GM12873 (cell line): ENCODE data around the gene GCN1.
A peak's percentile ranks its signal among the peaks of the same experiment; 100 is the strongest.

Source experiments
- TF ChIP-seq, protein P1 (sequence below): IDR thresholded peaks from 2 replicates; pipeline ENCODE4 v1.5.1; 2012; ENCODE audit warnings: low read depth, mild to moderate bottlenecking, moderate library complexity, low read length, control low read depth; ENCODE audit not compliant: insufficient read depth; ENCODE audit errors: missing control alignments

The GCN1 gene

DNA sequence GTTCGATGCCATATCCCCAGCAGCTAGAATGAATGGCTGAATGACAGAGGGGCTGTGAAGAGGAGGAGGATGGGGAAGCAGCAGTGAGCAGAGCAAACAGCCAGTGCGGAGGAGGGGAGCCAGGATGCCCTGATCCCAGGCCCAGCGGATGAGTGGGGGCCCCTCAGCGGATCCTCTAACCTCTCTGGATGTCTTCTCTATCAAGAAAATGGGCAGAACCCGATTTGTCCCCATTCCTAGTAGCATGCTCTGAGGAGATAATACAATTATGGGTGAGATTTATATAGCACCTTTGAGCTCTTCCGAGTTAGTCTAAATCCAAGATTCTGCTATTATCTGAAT is 36.4 kb upstream of the GCN1 start:
- TF ChIP-seq, protein P1, sequence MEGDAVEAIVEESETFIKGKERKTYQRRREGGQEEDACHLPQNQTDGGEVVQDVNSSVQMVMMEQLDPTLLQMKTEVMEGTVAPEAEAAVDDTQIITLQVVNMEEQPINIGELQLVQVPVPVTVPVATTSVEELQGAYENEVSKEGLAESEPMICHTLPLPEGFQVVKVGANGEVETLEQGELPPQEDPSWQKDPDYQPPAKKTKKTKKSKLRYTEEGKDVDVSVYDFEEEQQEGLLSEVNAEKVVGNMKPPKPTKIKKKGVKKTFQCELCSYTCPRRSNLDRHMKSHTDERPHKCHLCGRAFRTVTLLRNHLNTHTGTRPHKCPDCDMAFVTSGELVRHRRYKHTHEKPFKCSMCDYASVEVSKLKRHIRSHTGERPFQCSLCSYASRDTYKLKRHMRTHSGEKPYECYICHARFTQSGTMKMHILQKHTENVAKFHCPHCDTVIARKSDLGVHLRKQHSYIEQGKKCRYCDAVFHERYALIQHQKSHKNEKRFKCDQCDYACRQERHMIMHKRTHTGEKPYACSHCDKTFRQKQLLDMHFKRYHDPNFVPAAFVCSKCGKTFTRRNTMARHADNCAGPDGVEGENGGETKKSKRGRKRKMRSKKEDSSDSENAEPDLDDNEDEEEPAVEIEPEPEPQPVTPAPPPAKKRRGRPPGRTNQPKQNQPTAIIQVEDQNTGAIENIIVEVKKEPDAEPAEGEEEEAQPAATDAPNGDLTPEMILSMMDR: no peak

GRCh38 chr12:120230326-120230973 is 35.9 kb upstream of the GCN1 start:
- TF ChIP-seq, protein P1: no peak

- TF ChIP-seq, protein P1: no peak
Measured at GRCh38 chr12:120229487-120230325, 35.2 kb upstream of the GCN1 start.

DNA sequence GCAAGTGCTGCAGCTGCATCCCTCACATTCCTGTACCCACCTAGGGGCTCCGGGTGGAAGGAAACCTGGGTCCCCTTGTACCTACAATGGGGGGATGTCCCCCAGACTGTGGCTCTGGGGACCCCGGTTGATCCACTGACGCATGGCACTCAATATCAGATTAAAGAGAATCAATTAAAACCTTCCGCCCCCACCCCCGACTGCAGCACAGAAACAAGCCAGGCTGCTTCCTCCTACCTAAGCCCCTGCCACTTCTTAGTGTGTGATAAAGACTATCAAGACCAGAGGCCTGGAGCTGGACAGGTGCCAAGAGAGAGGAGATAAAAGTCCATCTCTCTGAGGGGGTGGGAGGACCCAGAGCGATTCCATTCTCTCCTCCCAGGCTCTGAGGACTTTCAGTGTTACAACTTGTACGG is 34.6 kb upstream of the GCN1 start:
- TF ChIP-seq, protein P1: no peak

DNA sequence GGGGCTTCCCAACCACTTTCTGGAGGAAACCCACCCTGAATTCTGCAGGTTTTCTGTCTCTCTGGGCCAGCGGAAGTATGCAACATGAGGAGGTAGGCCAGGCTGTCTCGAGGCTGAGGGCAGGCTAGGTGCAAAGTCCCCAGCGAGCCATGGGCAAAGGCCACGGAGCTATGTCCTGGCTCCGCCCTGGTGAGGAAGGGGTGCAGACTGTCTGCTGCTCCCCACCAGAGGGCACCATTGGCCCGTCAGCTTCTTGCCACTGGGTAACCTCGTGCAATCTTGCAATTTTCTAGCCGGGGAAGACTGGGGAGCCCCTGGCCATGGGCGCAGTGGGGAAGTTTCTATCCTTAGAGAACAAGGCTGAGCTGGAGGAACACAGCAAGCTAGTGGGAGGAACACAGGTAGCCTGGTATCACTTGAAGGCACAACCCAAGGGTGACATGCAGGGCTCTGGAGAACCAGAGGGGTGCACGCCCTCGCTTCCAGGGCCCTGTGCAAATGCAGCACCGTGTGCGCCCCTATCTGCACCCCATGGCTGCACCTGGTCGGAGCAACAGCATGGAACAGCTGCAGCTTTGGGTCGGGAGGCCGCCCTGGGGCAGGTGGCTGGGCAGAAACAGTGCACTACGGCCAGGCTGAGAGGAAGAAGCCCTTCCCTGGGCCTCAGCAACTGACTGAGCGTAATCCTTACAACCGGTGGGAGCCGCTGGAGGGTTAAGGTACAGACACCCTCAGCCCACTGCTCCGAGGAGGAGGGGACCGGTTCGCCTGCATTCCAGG is 34.0 kb upstream of the GCN1 start:
- TF ChIP-seq, protein P1: peak; percentile 98

DNA sequence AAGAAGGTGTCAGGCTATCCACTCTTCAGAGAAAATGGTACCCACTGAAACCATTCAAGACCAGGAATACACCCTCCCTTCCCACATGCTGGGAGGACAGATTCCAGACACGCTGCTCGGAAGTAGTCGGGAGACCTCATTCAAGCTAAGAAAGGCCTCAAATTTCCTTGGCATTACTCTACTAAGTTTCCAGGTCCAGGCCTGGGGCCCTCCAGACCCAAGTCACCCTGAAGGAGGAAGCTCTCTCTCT is 33.5 kb upstream of the GCN1 start:
- TF ChIP-seq, protein P1: no peak
